Astrocyte (in vitro differentiated cells and primary cell): ENCODE data around the gene ITIH2. TPM values are rescaled to one million over a fixed set of nuclear protein-coding genes. Genes with fewer than 3 reads are reported as not detected.
"Not testable (repeated sequence)": the region's sequence is repeated elsewhere in the genome, so short reads cannot be mapped to it uniquely, and the experiment has no call there.

Source experiments
- DNase-seq: peaks from one replicate; pipeline ENCODE4 v3.0.0-alpha.2; 2010; ENCODE audit warnings: low read depth
- FAIRE-seq: peaks from 2 replicates; lab custom pipeline; 2011; peaks lifted over from hg19 to GRCh38; lab: Jason Lieb, UNC
- H2AFZ ChIP-seq: 2 replicates; pipeline ENCODE4 v1.6.0; 2012; ENCODE audit warnings: low read depth, low read length, inconsistent platforms
- H3K27ac ChIP-seq: 2 replicates; pipeline ENCODE4 v1.5.1; 2011; ENCODE audit warnings: low read depth, low read length, inconsistent platforms
- H3K27me3 ChIP-seq: 2 replicates; pipeline ENCODE4 v1.6.0; 2011; ENCODE audit warnings: low read length, inconsistent platforms; ENCODE audit not compliant: insufficient read depth
- H3K36me3 ChIP-seq: 2 replicates; pipeline ENCODE4 v1.5.1; 2011; ENCODE audit warnings: low read length, inconsistent platforms; ENCODE audit not compliant: insufficient read depth
- H3K4me1 ChIP-seq: 2 replicates; pipeline ENCODE4 v1.5.1; 2011; ENCODE audit warnings: low read length, inconsistent platforms; ENCODE audit not compliant: insufficient read depth
- H3K4me2 ChIP-seq: 2 replicates; pipeline ENCODE4 v1.6.0; 2012; ENCODE audit warnings: low read length, inconsistent platforms
- H3K4me3 ChIP-seq: 2 replicates; pipeline ENCODE4 v1.5.1; 2011; ENCODE audit warnings: low read depth, mild to moderate bottlenecking, low read length, inconsistent platforms; ENCODE audit not compliant: insufficient read depth
- H3K79me2 ChIP-seq: 2 replicates; pipeline ENCODE4 v1.6.0; 2012; ENCODE audit warnings: mild to moderate bottlenecking, low read length, inconsistent platforms; ENCODE audit not compliant: insufficient read depth
- H3K9ac ChIP-seq: 2 replicates; pipeline ENCODE4 v1.6.0; 2012; ENCODE audit warnings: mild to moderate bottlenecking, low read length, inconsistent platforms
- H3K9me3 ChIP-seq: 2 replicates; pipeline ENCODE4 v1.5.1; 2012; ENCODE audit warnings: low read depth, mild to moderate bottlenecking, low read length, inconsistent platforms; ENCODE audit not compliant: insufficient read depth
- H4K20me1 ChIP-seq: 2 replicates; pipeline ENCODE4 v1.6.0; 2012; ENCODE audit warnings: low read length, inconsistent platforms; ENCODE audit not compliant: insufficient read depth
- H3K27ac Mint-ChIP-seq: one replicate; pipeline ENCODE4 v1.8.0; 2021; ENCODE audit warnings: mild to moderate bottlenecking, mixed read lengths; ENCODE audit not compliant: unreplicated experiment
- H3K27me3 Mint-ChIP-seq: one replicate; pipeline ENCODE4 v1.8.0; 2021; ENCODE audit warnings: low read depth, mixed read lengths; ENCODE audit not compliant: unreplicated experiment
- H3K36me3 Mint-ChIP-seq: one replicate; pipeline ENCODE4 v1.8.0; 2021; ENCODE audit warnings: low read depth, mixed read lengths; ENCODE audit not compliant: unreplicated experiment
- H3K4me1 Mint-ChIP-seq: one replicate; pipeline ENCODE4 v1.8.0; 2021; ENCODE audit warnings: low read depth, mixed read lengths; ENCODE audit not compliant: unreplicated experiment
- H3K4me3 Mint-ChIP-seq: one replicate; pipeline ENCODE4 v1.8.0; 2021; ENCODE audit warnings: mild to moderate bottlenecking, moderate library complexity, mixed read lengths; ENCODE audit not compliant: unreplicated experiment
- H3K9me3 Mint-ChIP-seq: one replicate; pipeline ENCODE4 v1.8.0; 2021; ENCODE audit warnings: mild to moderate bottlenecking, mixed read lengths; ENCODE audit not compliant: unreplicated experiment
- CTCF ChIP-seq: IDR thresholded peaks from 2 replicates; pipeline ENCODE4 v1.5.1; 2011; ENCODE audit warnings: low read depth, mild to moderate bottlenecking, inconsistent platforms, low read length, moderate library complexity; ENCODE audit not compliant: insufficient read depth
- EZH2 ChIP-seq: IDR thresholded peaks from 2 replicates; pipeline ENCODE4 v1.6.1; 2012; ENCODE audit warnings: mild to moderate bottlenecking, low read length, inconsistent platforms; ENCODE audit not compliant: insufficient read depth
- total RNA-seq: library from RNA; stranded (reverse); gene quantifications from 2 replicates; pipeline ENCODE4 v1.2.1, GENCODE V29; 2021

ITIH2 gene
- total RNA-seq, 1 donor from 2014 or later, result not detected

- H3K4me1 Mint-ChIP-seq, result no peaks in the 10 kb centered on the region
- H3K36me3 Mint-ChIP-seq, result no peaks in the 10 kb centered on the region
- Histone ChIP-seq H3K4me2 (no peak overlapping the region), H2AFZ (no peak overlapping the region), H3K9me3 (no peaks in the 10 kb centered on the region), H3K9ac (no peak overlapping the region), H3K27me3 (no peaks in the 10 kb centered on the region), H3K79me2 (no peaks in the 10 kb centered on the region), H3K4me1 (no peaks in the 10 kb centered on the region), H4K20me1 (no peaks in the 10 kb centered on the region), H3K4me3 (no peak overlapping the region), H3K27ac (no peak overlapping the region), H3K36me3 (no peaks in the 10 kb centered on the region)
- DNase-seq (no peak), FAIRE-seq (no peak)
- no peak overlapping the region for H3K27ac Mint-ChIP-seq
- peaks cover 5% of the 10 kb centered on the region for H3K9me3 Mint-ChIP-seq
- H3K27me3 Mint-ChIP-seq, result peaks cover 5% of the 10 kb centered on the region
- TF ChIP-seq CTCF, result no peak
- no peak for TF ChIP-seq EZH2
- H3K4me3 Mint-ChIP-seq, result no peak overlapping the region
Measured at GRCh38 chr10:7710446-7710845, 7.3 kb downstream of the ITIH2 start.

DNA sequence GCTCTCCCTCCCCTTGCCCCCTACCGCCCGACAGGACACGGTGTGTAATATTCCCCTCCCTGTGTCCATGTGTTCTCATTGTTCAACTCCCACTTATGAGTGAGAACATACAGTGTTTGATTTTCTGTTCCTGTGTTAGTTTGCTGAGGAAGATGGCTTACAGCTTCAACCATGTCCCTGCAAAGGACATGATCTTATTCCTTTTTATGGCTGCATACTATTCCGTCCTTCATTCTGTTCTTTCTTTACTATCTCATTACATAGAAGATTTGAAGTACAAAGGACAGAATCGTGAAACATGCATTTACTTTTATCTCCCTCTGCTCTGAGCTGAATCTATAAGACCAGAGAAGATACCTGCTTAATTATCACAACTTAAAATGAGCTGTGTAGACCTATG is 8.0 kb downstream of the ITIH2 start:
- H3K27me3 ChIP-seq, H3K27ac ChIP-seq, H3K4me1 ChIP-seq, H3K4me3 ChIP-seq, H3K4me2 ChIP-seq, H4K20me1 ChIP-seq, H3K4me1 Mint-ChIP-seq, FAIRE-seq, H3K36me3 Mint-ChIP-seq, H2AFZ ChIP-seq, DNase-seq, H3K9me3 Mint-ChIP-seq, H3K27ac Mint-ChIP-seq, H3K9ac ChIP-seq, H3K27me3 Mint-ChIP-seq, H3K79me2 ChIP-seq, H3K9me3 ChIP-seq, H3K4me3 Mint-ChIP-seq, H3K36me3 ChIP-seq: not testable (repeated sequence)

DNA sequence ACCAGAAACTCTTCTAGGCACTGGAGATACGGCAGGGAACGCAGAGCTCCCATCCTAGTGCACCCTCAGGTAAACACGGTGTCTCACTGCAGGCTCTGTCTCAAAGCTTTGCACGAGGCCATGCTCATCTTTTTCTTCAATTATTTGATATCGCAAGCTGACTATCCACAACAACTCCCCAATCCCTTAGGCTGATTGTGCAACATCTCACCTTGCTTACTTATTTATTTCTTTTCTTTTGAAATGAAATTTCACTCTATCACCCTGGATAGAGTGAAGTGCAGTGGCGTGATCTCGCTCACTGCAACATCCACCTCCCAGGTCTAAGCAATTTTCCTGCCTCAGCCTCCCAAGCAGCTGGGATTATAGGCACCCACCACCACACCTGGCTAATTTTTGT is 12.4 kb downstream of the ITIH2 start:
- Histone ChIP-seq H3K4me1 (no peaks in the 10 kb centered on the region), H4K20me1 (no peaks in the 10 kb centered on the region), H3K4me2 (no peak overlapping the region), H3K79me2 (no peaks in the 10 kb centered on the region), H3K4me3 (no peak overlapping the region), H3K9me3 (no peaks in the 10 kb centered on the region), H3K27me3 (no peaks in the 10 kb centered on the region), H2AFZ (no peak overlapping the region), H3K36me3 (no peaks in the 10 kb centered on the region), H3K9ac (no peak overlapping the region), H3K27ac (no peak overlapping the region)
- Mint-ChIP-seq H3K4me3 (no peak overlapping the region), H3K27ac (no peak overlapping the region), H3K36me3 (no peaks in the 10 kb centered on the region), H3K4me1 (no peaks in the 10 kb centered on the region), H3K9me3 (peaks cover 10% of the 10 kb centered on the region), H3K27me3 (peaks cover 7% of the 10 kb centered on the region)
- FAIRE-seq, result no peak
- DNase-seq, result no peak
- TF ChIP-seq CTCF (no peak), EZH2 (no peak)
